Endothelial cell of umbilical vein (primary cell): Measurements from ENCODE around the gene FOXO1. TPM values are rescaled to one million over a fixed set of nuclear protein-coding genes. Genes with fewer than 3 reads are reported as not detected.

Experiments
- BruUV-seq: library from RNA; stranded (reverse); fragments of 400-500 nt; replicated peaks from 2 replicates; lab custom pipeline; 2021; lab: Mats Ljungman, UMichigan
- CTCF ChIA-PET: fragments of 300-600, 350-600 bp; sonication (Branson Sonifier 250); formaldehyde crosslinking; loops from one replicate; lab custom pipeline; 2021; ENCODE audit warnings: antibody characterized with exemption, inconsistent platforms; lab: Charles Lee
- POLR2A ChIA-PET: fragments of 300-600, 350-600 bp; sonication (Branson Sonifier 250); formaldehyde crosslinking; loops from one replicate; lab custom pipeline; 2021; ENCODE audit warnings: antibody characterized with exemption, inconsistent platforms; lab: Charles Lee
- DNase-seq: peaks from one replicate; pipeline ENCODE4 v3.0.0-alpha.2; 2011; ENCODE audit warnings: low read depth, low spot score
- FAIRE-seq: peaks from 2 replicates; lab custom pipeline; 2011; peaks lifted over from hg19 to GRCh38; lab: Jason Lieb, UNC
- H2AFZ ChIP-seq: 2 replicates; pipeline ENCODE4 v1.6.0; 2012; ENCODE audit warnings: low read depth, low read length, control low read depth, inconsistent platforms
- H3K27ac ChIP-seq: 2 replicates; pipeline ENCODE4 v1.5.1; 2011; ENCODE audit warnings: low read depth, mild to moderate bottlenecking, control low read depth, low read length, moderate library complexity; ENCODE audit not compliant: insufficient read depth
- H3K27me3 ChIP-seq, 2 experiments: 2 replicates each; pipeline versions ENCODE4 v1.6.0 to v1.6.1; 2011; ENCODE audit warnings: low read length in 2 of 2, mixed read lengths in 1 of 2; ENCODE audit not compliant: control insufficient read depth in 2 of 2, insufficient read depth in 2 of 2
- H3K36me3 ChIP-seq, 2 experiments: 2 replicates in 1 of 2; 3 replicates in 1 of 2; pipeline ENCODE4 v1.5.1; 2011; ENCODE audit warnings: low read length in 2 of 2, mild to moderate bottlenecking in 1 of 2, moderate library complexity in 1 of 2; ENCODE audit not compliant: control insufficient read depth in 2 of 2, insufficient read depth in 2 of 2; ENCODE audit errors: extremely low read depth in 1 of 2
- H3K4me1 ChIP-seq: 3 replicates; pipeline ENCODE4 v1.5.1; 2011; ENCODE audit warnings: mild to moderate bottlenecking, low read length; ENCODE audit not compliant: control insufficient read depth, insufficient read depth; ENCODE audit errors: extremely low read depth
- H3K4me2 ChIP-seq: 2 replicates; pipeline ENCODE4 v1.6.1; 2011; ENCODE audit warnings: low read length, control low read depth, mixed read lengths; ENCODE audit not compliant: insufficient read depth
- H3K4me3 ChIP-seq, 3 experiments: fragments of 200-600 bp in 1 of 3; sonication (generic), shearing (Covaris generic) in 1 of 3; replicated peaks in 1 of 3; 2 replicates each; pipeline ENCODE4 v1.5.1; 2011 to 2016; ENCODE audit warnings: control low read depth in 3 of 3, low read length in 3 of 3, mild to moderate bottlenecking in 2 of 3, inconsistent platforms in 1 of 3, low read depth in 1 of 3, moderate library complexity in 1 of 3; ENCODE audit not compliant: insufficient read depth in 1 of 3
- H3K79me2 ChIP-seq: 2 replicates; pipeline ENCODE4 v1.6.0; 2012; ENCODE audit warnings: low read length, inconsistent platforms; ENCODE audit not compliant: control insufficient read depth, insufficient read depth
- H3K9ac ChIP-seq: replicated peaks from 2 replicates; pipeline ENCODE3; 2011; ENCODE audit warnings: low read length, control low read depth; ENCODE audit not compliant: insufficient read depth; ENCODE audit errors: extremely low read depth
- H3K9me1 ChIP-seq: replicated peaks from 3 replicates; pipeline ENCODE4 v1.6.0; 2011; ENCODE audit warnings: mild to moderate bottlenecking, low read length; ENCODE audit not compliant: control insufficient read depth, insufficient read depth; ENCODE audit errors: extremely low read depth
- H3K9me3 ChIP-seq: replicated peaks from 2 replicates; pipeline ENCODE4 v1.5.1; 2012; ENCODE audit warnings: low read length, inconsistent platforms; ENCODE audit not compliant: control insufficient read depth, insufficient read depth
- H4K20me1 ChIP-seq: replicated peaks from 2 replicates; pipeline ENCODE3; 2011; ENCODE audit warnings: mild to moderate bottlenecking, low read length; ENCODE audit not compliant: control insufficient read depth, insufficient read depth; ENCODE audit errors: extremely low read depth
- CTCF ChIP-seq, 2 donors: IDR thresholded peaks; 1 replicate in 1 of 2; 2 replicates in 1 of 2; pipeline ENCODE4 v1.5.1; 2011; ENCODE audit warnings: low read length in 2 of 2, mild to moderate bottlenecking in 2 of 2, moderate library complexity in 2 of 2, control low read depth in 1 of 2, inconsistent platforms in 1 of 2, low read depth in 1 of 2; ENCODE audit not compliant: insufficient read depth in 1 of 2; ENCODE audit errors: extremely low read depth in 1 of 2
- EZH2 ChIP-seq: IDR thresholded peaks from 2 replicates; pipeline ENCODE4 v1.6.1; 2012; ENCODE audit warnings: borderline replicate concordance, low read depth, mild to moderate bottlenecking, moderate library complexity, low read length, inconsistent platforms; ENCODE audit not compliant: severe bottlenecking
- FOS ChIP-seq: IDR thresholded peaks from 2 replicates; pipeline ENCODE4 v1.6.1; 2011; ENCODE audit warnings: mild to moderate bottlenecking, low read length, moderate library complexity, borderline replicate concordance; ENCODE audit not compliant: insufficient read depth
- GATA2 ChIP-seq: IDR thresholded peaks from 2 replicates; pipeline ENCODE4 v1.7.0; 2011; ENCODE audit warnings: low read depth, mild to moderate bottlenecking, moderate library complexity, mixed read lengths, low read length; ENCODE audit not compliant: insufficient read length, insufficient read depth
- JUN ChIP-seq: IDR thresholded peaks from 2 replicates; pipeline ENCODE4 v1.6.1; 2011; ENCODE audit warnings: borderline replicate concordance, low read depth; ENCODE audit not compliant: insufficient read length, insufficient read depth
- MAX ChIP-seq: IDR thresholded peaks from 2 replicates; pipeline ENCODE4 v1.6.1; 2011; ENCODE audit not compliant: insufficient read depth, insufficient read length
- MYC ChIP-seq: IDR thresholded peaks from one replicate; pipeline ENCODE4 v1.6.1; 2011; ENCODE audit warnings: mild to moderate bottlenecking, low read depth, low read length
- POLR2A ChIP-seq: IDR thresholded peaks from 2 replicates; pipeline ENCODE4 v1.6.1; 2012; ENCODE audit warnings: low read depth, mild to moderate bottlenecking, control low read depth, low read length
- POLR2AphosphoS5 ChIP-seq: IDR thresholded peaks from 2 replicates; pipeline ENCODE4 v1.6.1; 2012; ENCODE audit warnings: low read depth, mild to moderate bottlenecking, control low read depth, low read length, moderate library complexity; ENCODE audit not compliant: insufficient read depth
- dilution Hi-C: fragments of 300-500 bp; cut with MboI; formaldehyde crosslinking; loops from one replicate; pipeline ENCODE4 v1.15.0; 2019; ENCODE audit warnings: low sequenced_read_pairs; ENCODE audit not compliant: extremely low pct_ligation_motif_present
- intact Hi-C: fragments of 100-400 bp; cut with micrococcal nuclease; formaldehyde crosslinking; loops from one replicate; pipeline ENCODE4 v1.10.0; 2022
- polyA plus RNA-seq, 4 experiments: library from polyadenylated mRNA; depleted of rRNA in 3 of 4; stranded (reverse) in 3 of 4; unstranded in 1 of 4; fragments of >200 nt; gene quantifications; 2 replicates each; pipeline versions ENCODE4 v1.2.1 to v1.2.3, GENCODE V29; 2011 to 2012; ENCODE audit warnings: missing spikeins in 1 of 4
- total RNA-seq: library from RNA; stranded (reverse); gene quantifications from 2 replicates; pipeline ENCODE4 v1.2.3, GENCODE V29; 2021

The FOXO1 gene
- total and polyA plus RNA-seq, 2 donors (not counting 3 experiments of a cell fraction or from before 2014, with no cell fraction given): 44.7 to 48.5 TPM

- dilution Hi-C loops (no loop called here), intact Hi-C loops (no loop called here)
Measured at GRCh38 chr13:40581277-40581579, 85.2 kb downstream of the FOXO1 start.

GRCh38 chr13:40580566-40581276 is 85.7 kb downstream of the FOXO1 start:
- no peaks in the 10 kb centered on the region for H3K9me1 ChIP-seq
- H3K27ac ChIP-seq: peak overlapping the region; percentile 30
- no peak overlapping the region for H2AFZ ChIP-seq
- no peaks in the 10 kb centered on the region for H3K27me3 ChIP-seq
- H3K9ac ChIP-seq: no peak overlapping the region
- no peaks in the 10 kb centered on the region for H4K20me1 ChIP-seq
- peaks cover 97% of the 10 kb centered on the region for H3K79me2 ChIP-seq
- intact Hi-C loops: no loop called here
- dilution Hi-C loops: no loop called here
- H3K9me3 ChIP-seq: no peaks in the 10 kb centered on the region
- peak; percentile 22 for TF ChIP-seq POLR2A
- no peak for TF ChIP-seq FOS
- peak; percentile 73 for TF ChIP-seq GATA2
- TF ChIP-seq EZH2: no peak
- no peak for TF ChIP-seq CTCF (IDR thresholded peaks at IDR 0.05; ENCODE audit: extremely low read depth in 1 of 2, insufficient read depth in 1 of 2, low read depth in 1 of 2, low read length in 2 of 2)
- TF ChIP-seq MAX: no peak
- no peak for TF ChIP-seq MYC
- TF ChIP-seq POLR2AphosphoS5: no peak
- no peak for TF ChIP-seq JUN
- ChIA-PET CTCF (interaction anchor here (1.2 to 1.9 kb wide), 4 partner anchors 10 to 40 kb away, joined by 3 to 5 read pairs (median 4); no protein-coding TSS in a partner anchor), POLR2A (no interaction called here)
- peak; percentile 88 for FAIRE-seq
- H3K4me1 ChIP-seq: peaks cover 51% of the 10 kb centered on the region
- H3K36me3 ChIP-seq: peaks cover 0 to 4% of the 10 kb centered on the region in 2 experiments
- BruUV-seq: no TSS peak
- DNase-seq: peak; percentile 83
- H3K4me3 ChIP-seq: no peak overlapping the region
- H3K4me2 ChIP-seq: peak overlapping the region; percentile 57

More at GRCh38 chr13:40581277-40581579, 85.2 kb downstream of the FOXO1 start:
- Histone ChIP-seq H3K27ac (peak overlapping the region; percentile 30), H3K36me3 (peaks cover 0 to 4% of the 10 kb centered on the region in 2 experiments), H3K4me2 (peak overlapping the region; percentile 57), H3K9me3 (no peaks in the 10 kb centered on the region), H3K9ac (no peak overlapping the region), H4K20me1 (no peaks in the 10 kb centered on the region), H3K27me3 (no peaks in the 10 kb centered on the region), H3K79me2 (peaks cover 93% of the 10 kb centered on the region), H3K4me3 (no peak overlapping the region), H2AFZ (no peak overlapping the region), H3K9me1 (no peaks in the 10 kb centered on the region), H3K4me1 (peaks cover 55% of the 10 kb centered on the region)
- ChIA-PET CTCF (interaction anchor here (1.2 to 1.9 kb wide), 3 partner anchors 10 to 41 kb away, joined by 3 to 5 read pairs (median 5); no protein-coding TSS in a partner anchor), POLR2A (no interaction called here)
- no TSS peak for BruUV-seq
- TF ChIP-seq JUN: no peak
- FAIRE-seq (no peak), DNase-seq (peak; percentile 55)
